ENCODE measurements around the gene CDNF.

CDNF gene

DNA sequence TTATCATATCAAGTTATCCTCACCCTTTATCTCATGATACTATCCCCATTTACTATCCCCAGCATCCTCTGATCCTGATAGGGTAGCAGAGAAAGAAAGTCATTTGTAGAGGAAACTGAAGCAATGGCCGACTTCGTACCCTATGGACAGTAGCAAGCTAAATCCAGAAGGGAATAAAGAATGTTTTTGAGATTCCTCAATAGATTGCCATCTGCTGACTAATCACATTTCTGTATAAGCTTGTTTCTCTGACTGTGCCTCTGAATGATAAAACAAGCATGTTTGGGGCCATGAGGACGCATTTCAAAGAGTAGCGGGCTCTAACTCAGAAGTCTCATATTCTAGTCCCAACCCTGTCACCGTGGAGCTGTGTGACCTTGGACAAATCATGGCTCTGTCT is 49.9 kb downstream of the CDNF start:
- DNase-seq (ENCODE audit: low read depth), result no peak

DNA sequence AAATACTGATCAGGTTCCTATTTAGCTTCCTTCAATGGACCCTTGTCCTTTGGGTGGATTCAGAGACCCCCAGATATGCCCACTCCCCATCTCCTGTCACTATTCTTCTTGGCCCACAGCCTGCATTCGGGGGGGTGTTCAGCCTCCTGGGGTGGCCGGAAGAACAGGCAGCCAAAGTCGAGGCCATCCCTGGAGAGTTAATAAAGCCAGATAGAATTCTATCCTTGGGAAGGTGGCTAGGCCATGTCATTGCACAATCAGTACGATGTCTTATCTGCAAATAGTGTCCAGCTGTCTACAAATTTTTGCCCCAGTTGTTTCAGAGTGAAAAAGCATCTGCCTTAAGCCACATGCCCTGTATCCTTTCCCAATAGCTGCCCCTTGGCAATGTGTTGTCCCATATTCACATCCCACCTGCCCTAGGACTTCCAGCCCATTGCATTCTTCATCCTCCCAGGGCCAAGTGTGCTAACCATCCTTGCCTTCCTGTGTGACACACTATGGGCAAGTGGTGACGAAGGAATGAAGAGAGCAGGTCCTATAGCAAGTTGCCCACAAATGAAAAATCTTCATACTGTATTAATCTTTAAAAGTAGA is 53.3 kb downstream of the CDNF start:
- DNase-seq (ENCODE audit: low read depth), result no peak

DNA sequence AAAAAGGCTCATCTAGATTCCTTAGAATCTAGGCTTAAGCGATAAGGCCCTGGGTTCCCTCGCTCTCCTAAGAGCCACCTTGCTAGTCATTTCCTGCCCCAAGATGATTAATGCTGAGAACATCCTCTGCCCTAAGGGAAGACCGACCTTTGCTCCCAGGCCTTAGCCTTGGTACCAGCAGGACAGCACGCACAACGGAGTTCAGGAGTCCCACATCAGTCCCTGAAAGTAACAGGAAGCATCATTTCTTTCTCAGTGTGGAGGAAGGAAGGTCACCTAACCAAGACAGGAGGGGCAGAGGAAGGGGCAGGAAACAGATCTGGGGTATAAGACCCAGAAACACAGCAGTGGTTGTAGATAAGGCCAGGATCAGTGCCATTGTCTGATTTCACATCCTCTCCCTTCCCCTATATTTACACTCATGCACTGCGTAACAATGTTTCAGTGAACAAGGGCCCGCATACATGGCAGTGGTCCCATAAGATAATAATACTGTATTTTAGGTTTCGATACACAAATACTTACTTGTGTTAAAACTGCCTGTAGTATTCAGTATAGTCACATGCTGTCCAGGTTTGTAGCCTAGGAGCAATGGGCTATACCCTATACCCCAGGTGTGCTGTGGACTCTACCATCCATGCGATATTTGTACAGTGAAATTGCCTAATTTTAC is 55.0 kb downstream of the CDNF start:
- no peak for DNase-seq (ENCODE audit: low read depth)

DNA sequence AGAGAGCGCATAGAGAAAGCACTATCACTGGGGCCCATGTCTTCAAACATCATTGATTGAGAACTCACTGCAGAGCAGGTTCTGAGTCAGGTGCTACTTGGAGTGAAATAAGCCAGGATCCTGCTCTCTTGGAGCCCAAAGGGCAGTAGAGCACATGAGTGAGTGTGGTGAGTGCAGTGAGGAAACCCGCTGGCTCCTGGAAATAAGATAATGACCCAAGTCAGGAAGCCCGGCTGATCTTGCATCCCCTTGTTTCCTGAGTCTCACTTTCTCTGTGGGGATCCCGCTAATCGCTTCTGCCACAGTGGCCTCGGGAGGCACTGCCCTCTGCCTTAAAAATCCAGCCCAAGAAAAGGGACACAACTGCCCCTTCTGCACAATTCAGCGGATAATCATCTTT is 56.1 kb downstream of the CDNF start:
- no peak for DNase-seq (ENCODE audit: low read depth)

DNA sequence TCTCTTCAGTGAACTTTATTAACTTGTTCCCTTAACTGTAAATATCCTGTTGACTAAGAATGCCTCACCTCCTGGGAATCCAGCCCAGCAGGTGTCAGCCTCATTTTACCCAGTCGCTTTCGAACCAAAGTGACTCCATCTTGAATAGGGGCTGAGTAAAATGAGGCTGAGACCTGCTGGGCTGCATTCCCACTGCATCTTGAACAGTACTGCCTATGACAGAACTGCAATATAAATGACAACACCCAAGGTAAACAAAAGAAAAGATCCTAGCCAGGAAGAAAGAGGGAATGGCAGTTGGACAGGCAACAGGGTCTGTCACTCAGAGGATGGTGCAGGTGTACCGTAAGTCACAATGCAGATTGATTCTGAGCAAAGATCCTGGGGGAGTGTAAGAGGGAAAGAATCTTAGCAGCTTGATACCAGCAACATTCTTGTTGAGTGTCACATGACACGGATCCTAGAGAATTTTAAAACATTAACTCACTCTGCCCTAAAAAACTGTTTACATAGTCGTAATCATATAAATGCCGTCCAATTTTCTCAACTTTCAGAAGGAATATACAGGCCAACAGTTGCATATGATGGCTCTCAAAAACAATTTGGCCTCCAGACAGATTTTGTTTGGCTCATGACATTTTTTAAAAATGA is 58.7 kb downstream of the CDNF start:
- DNase-seq (ENCODE audit: low read depth), result no peak

DNA sequence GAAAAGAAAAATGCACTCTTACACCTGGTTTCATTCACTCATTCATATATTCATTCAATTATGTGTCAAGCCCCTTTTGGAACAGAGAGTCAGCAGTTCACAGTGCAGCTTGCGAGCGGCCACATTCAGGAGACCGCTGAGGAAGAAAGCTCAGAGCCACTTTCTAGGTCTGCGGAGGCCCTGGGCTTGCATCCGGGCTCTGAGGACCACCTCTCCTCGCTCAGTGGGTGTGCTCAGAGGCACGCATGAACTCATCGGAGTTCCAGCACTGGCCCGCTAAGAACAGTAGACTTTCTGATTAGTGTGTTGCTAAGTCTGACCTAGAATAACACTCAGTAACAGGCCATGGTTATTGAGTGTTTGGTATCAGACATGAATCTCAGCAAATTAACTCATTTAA is 61.3 kb downstream of the CDNF start:
- no peak for DNase-seq (ENCODE audit: low read depth)

DNA sequence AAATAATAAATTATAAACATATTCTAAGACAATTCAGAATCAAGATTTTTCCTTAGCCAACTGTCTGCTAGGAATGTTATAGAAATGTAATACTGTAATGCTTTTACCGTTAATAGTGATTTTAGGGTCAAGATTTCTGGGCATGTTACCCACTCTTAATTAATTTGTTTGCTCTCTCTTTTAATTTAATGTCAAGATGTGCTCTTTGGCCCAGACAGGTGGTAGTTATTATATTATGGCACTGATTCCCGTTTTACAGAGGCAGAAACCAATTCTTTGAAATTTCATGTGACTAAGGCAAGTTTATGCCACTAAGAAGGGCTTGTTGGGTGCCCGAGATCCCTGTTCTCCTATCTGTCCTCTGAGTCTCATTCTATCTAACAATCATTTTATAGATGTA is 62.2 kb downstream of the CDNF start:
- no peak for DNase-seq (ENCODE audit: low read depth)

DNA sequence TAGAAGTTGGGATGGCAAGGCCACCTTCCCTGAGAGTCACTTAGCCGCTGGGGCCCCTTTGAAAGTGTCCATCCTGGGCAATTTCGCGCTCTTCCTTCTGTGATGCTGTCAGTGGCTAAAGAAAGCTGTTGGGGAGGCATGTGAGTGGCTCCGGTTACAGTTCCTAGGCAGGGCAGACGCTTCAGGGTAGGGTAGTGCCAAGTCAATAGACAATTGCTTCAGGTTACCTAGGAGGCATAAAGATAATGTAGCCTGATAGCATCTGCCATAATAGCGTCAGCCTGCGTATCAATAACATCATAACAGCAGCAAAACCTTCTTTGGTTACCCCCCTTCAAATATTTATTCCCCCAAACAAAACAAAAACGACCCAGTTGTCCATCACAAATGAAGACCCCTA is 63.0 kb downstream of the CDNF start, which contains the start of gene FAM107B:
FAM107B (minus strand) TSS at position 101 of the 400 bp plus-strand sequence. CDS start 234 bp downstream, outside the sequence.
- DNase-seq (ENCODE audit: low read depth), result no peak

DNA sequence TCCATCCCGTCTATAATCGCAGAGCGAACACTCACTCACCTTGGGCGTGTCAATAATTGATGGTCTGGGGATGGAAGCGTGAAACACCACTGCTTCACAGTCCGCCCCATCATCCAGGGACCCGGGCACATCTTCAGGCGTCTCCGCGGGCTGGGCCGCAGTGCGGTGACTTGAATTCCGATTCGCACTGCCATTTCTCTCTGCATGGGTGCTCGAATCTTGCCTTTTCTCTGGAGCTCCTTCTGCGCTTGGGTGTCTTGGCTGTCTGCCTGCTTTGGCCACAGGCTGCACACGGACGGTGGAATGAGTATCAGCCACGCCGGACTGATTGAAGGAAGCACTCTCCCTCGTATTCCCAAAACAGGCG is 63.6 kb downstream of the CDNF start:
- DNase-seq (ENCODE audit: low read depth), result no peak

DNA sequence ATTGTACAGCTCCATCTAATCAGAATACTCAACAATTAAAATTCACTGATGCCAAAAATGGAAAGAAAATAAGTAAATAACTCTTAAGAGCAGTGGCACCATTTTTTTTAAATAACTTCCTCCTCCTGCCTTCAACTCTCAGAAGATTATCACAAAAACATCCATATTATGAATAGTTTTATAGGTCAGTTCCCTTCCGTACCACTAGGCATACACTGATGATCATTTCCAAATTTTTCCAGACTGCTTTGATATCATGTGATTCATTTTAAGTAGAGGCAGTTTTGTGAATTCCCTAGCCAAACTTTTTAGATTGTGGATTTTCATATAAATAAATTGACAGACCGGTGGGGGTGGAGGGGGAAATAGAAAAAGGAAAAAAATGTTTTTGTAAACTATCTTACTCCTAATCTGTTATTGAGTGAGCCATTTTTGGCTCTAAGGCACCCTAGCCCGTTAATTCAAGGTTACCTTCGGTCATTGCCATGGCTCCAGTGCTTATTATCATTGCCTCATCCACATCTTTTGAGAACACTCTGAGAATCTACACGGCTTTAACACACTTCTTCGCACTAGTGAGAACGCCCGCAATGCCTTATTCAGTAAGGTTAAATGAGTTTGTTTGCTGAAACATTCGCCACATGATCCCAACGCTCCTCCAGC is 64.2 kb downstream of the CDNF start:
- no peak for DNase-seq (ENCODE audit: low read depth)

DNA sequence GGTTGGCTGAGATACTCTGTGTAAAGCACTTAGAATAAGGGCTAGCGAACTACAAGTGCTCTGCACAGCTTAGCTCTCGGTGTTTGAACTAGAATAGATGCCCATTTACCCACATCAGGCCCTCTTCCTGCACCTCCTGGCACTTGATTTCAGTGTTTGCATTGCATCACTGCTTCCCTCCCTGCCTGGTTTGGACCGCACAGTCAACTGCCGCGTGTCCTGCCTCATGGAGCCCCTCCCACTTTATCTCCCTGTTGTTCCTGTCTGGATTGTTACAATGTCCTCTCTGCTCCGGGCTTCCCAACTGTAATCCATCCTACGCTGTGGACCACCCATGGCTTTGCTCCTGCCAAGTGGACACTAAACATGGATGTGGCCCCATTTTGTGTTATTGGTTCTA is 65.4 kb downstream of the CDNF start:
- no peak for DNase-seq (ENCODE audit: low read depth)

DNA sequence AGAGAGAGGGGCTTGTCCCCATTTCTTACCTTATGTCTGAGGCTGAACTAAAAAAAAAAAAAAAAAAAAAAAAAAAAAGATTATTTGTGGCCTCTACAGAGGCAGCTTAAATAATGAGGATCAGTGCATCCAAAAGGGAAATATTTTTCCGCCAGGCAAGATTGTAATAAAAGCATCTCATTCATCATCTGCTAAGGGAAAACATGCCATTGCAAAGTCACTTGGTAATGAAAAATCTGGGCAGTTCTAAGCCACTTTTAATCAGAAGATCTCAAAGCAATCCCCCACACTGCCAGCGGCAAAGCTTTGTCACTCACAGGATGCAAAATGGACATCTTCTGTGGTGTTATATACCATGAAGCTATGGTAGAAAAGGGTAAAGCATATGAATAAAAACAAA is 66.9 kb downstream of the CDNF start:
- DNase-seq (ENCODE audit: low read depth), result no peak

Data from stimulated activated CD8-positive, alpha-beta memory T cell treated with anti-CD3 and anti-CD28 coated beads, Interleukin-4, amount 100 ng/mL, for 24 hours (primary cell).